SK-N-SH treated with all-trans-retinoic acid at 6 μM for 48 hours (cell line): ENCODE data around the gene TH.

Experiments used
- ATAC-seq: fragments of 200-7000 bp; cut with Tn5 transposase; 3 replicates; pipeline ENCODE4 v1.9.1; 2020; ENCODE audit warnings: mild to moderate bottlenecking, moderate library complexity
- BACH2 ChIP-seq: fragments of 250-450 bp; sonication (Bioruptor Pico); IDR thresholded peaks from 2 replicates; pipeline ENCODE4 v1.9.0; 2021; ENCODE audit warnings: mild to moderate bottlenecking, borderline replicate concordance
- CREB5 ChIP-seq: fragments of 250-450 bp; sonication (Bioruptor Pico); IDR thresholded peaks from 2 replicates; pipeline ENCODE4 v1.5.1; 2020; ENCODE audit warnings: low read depth, mild to moderate bottlenecking, moderate library complexity
- CSRNP3 ChIP-seq: fragments of 250-450 bp; sonication (Bioruptor Pico); IDR thresholded peaks from 2 replicates; pipeline ENCODE4 v1.5.1; 2021; ENCODE audit warnings: mild to moderate bottlenecking, moderate library complexity
- ESRRG ChIP-seq: fragments of 250-450 bp; sonication (Bioruptor Pico); IDR thresholded peaks from 2 replicates; pipeline ENCODE4 v1.6.1; 2021; ENCODE audit warnings: mild to moderate bottlenecking
- GLIS3 ChIP-seq: fragments of 250-450 bp; sonication (Bioruptor Pico); IDR thresholded peaks from 2 replicates; pipeline ENCODE4 v1.5.0; 2020; ENCODE audit warnings: mild to moderate bottlenecking, moderate library complexity
- ISL1 ChIP-seq: fragments of 250-450 bp; sonication (Bioruptor Pico); IDR thresholded peaks from 2 replicates; pipeline ENCODE4 v2.1.2; 2022; ENCODE audit warnings: mild to moderate bottlenecking, moderate library complexity
- OSR1 ChIP-seq: fragments of 250-450 bp; sonication (Bioruptor Pico); IDR thresholded peaks from 2 replicates; pipeline ENCODE4 v1.8.0; 2022; ENCODE audit warnings: moderate library complexity, mild to moderate bottlenecking, inconsistent platforms
- PATZ1 ChIP-seq: fragments of 250-450 bp; sonication (Bioruptor Pico); IDR thresholded peaks from 2 replicates; pipeline ENCODE4 v1.8.0; 2020; ENCODE audit warnings: mild to moderate bottlenecking, moderate library complexity, borderline replicate concordance
- POU6F1 ChIP-seq: fragments of 250-450 bp; sonication (Bioruptor Pico); IDR thresholded peaks from 2 replicates; pipeline ENCODE4 v1.8.0; 2021; ENCODE audit warnings: low read depth, mild to moderate bottlenecking, moderate library complexity, borderline replicate concordance
- PPARA ChIP-seq: fragments of 250-450 bp; sonication (Bioruptor Pico); IDR thresholded peaks from 2 replicates; pipeline ENCODE4 v1.5.0; 2020; ENCODE audit warnings: mild to moderate bottlenecking, borderline replicate concordance
- RARB ChIP-seq: fragments of 250-450 bp; sonication (Bioruptor Pico); IDR thresholded peaks from 2 replicates; pipeline ENCODE4 v1.8.0; 2021; ENCODE audit warnings: mild to moderate bottlenecking, moderate library complexity
- SNAI2 ChIP-seq: fragments of 250-450 bp; sonication (Bioruptor Pico); IDR thresholded peaks from 2 replicates; pipeline ENCODE4 v1.5.0; 2020; ENCODE audit warnings: mild to moderate bottlenecking, moderate library complexity
- TOX ChIP-seq: fragments of 250-450 bp; sonication (Bioruptor Pico); IDR thresholded peaks from 2 replicates; pipeline ENCODE4 v1.8.0; 2021; ENCODE audit warnings: mild to moderate bottlenecking, moderate library complexity, borderline replicate concordance
- ZC3H10 ChIP-seq: fragments of 250-450 bp; sonication (Bioruptor Pico); IDR thresholded peaks from 2 replicates; pipeline ENCODE4 v1.5.1; 2021; ENCODE audit warnings: mild to moderate bottlenecking, moderate library complexity
- ZFP30 ChIP-seq: fragments of 450-650 bp; formaldehyde crosslinking; IDR thresholded peaks from 2 replicates; pipeline ENCODE4 v1.5.0; 2022; ENCODE audit warnings: mild to moderate bottlenecking, moderate library complexity
- ZNF565 ChIP-seq: fragments of 450-650 bp; formaldehyde crosslinking; conservative IDR thresholded peaks from 2 replicates; pipeline ENCODE4 v1.5.0; 2020; ENCODE audit warnings: low read depth, mild to moderate bottlenecking, moderate library complexity
- ZNF70 ChIP-seq: fragments of 450-650 bp; formaldehyde crosslinking; IDR thresholded peaks from 2 replicates; pipeline ENCODE4 v1.5.0; 2020; ENCODE audit warnings: mild to moderate bottlenecking, moderate library complexity
- ZNF8 ChIP-seq: fragments of 450-650 bp; formaldehyde crosslinking; IDR thresholded peaks from 2 replicates; pipeline ENCODE4 v1.5.0; 2020; ENCODE audit warnings: mild to moderate bottlenecking, moderate library complexity

Gene TH

GRCh38 chr11:2130881-2131352, 40.7 kb downstream of the TH start:
- no peak for ATAC-seq
- TF ChIP-seq PPARA (no peak), SNAI2 (no peak), CSRNP3 (CRISPR knock-in tag) (no peak), ZNF70 (CRISPR knock-in tag) (no peak), OSR1 (CRISPR knock-in tag) (no peak), ZNF565 (CRISPR knock-in tag) (no peak), TOX (no peak), ZC3H10 (no peak), GLIS3 (CRISPR knock-in tag) (no peak), CREB5 (CRISPR knock-in tag) (no peak), RARB (CRISPR knock-in tag) (no peak), POU6F1 (CRISPR knock-in tag) (no peak), PATZ1 (CRISPR knock-in tag) (no peak), ESRRG (CRISPR knock-in tag) (no peak), BACH2 (CRISPR knock-in tag) (no peak), ISL1 (CRISPR knock-in tag) (no peak)
- TF ChIP-seq, all 23 proteins: peak for 0

- TF ChIP-seq ZNF565 (CRISPR knock-in tag): no peak
- TF ChIP-seq ZNF8 (CRISPR knock-in tag): no peak
- TF ChIP-seq PATZ1 (CRISPR knock-in tag): no peak
- no peak for TF ChIP-seq ZFP30 (CRISPR knock-in tag)
- TF ChIP-seq, all 23 proteins: peak for 0
- no peak for ATAC-seq
Observed at GRCh38 chr11:2129699-2130366, 41.8 kb downstream of the TH start.

- ATAC-seq: no peak
- no peak for TF ChIP-seq PATZ1 (CRISPR knock-in tag)
- TF ChIP-seq ZNF8 (CRISPR knock-in tag): no peak
Observed at GRCh38 chr11:2129308-2129698, 42.3 kb downstream of the TH start.
